D341Med (cell line): Measurements from ENCODE around the gene ECT2.
"Not testable (repeated sequence)": the region's sequence is repeated elsewhere in the genome, so short reads cannot be mapped to it uniquely, and the experiment has no call there.

Source experiments
- DNase-seq: peaks from one replicate; pipeline ENCODE4 v3.0.0; 2012; ENCODE audit warnings: low spot score

The ECT2 gene

DNA sequence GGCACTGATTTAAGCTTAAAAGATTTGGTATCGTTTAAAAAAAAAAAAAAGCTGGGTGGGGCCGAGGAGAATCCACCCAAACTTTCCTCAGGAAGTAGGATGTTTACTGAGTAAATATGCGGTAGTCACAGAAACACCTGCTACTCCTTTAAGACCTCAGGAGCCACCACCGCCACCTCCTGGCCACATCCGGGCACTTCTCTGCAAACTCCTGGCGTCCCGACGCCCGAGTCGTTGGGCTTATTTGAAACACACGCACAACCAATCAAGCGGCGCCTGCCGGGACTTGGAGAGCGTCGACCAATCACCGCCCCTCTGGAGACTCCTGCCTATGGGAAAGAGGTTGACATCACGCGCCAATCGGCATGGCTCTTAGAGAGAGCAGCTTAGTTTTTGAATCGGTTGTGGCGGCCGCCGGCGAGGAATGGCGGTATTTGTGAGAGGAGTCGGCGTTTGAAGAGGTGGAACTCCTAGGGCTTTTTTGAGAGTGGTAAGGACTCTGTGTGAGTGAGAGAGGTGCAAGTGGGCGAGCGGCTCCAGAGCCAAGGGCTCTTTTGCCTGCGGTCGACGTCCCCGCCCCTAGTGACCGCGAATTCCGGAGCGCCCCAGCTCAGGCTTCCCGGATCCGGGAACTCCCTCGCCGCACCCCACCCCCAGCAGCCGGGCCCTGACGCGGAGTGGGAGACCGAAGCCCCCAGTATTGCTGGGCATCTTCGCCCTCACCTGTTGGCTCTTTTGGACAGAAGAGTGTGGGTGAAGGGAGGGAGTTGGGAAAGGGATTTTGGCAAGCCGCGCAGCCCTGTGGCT lies at the start of gene ECT2:
TSS of gene ECT2 (plus strand) at position 359 of the 807 bp plus-strand sequence. CDS start 3,805 bp downstream, outside the sequence.
- peak; percentile 98 for DNase-seq

DNA sequence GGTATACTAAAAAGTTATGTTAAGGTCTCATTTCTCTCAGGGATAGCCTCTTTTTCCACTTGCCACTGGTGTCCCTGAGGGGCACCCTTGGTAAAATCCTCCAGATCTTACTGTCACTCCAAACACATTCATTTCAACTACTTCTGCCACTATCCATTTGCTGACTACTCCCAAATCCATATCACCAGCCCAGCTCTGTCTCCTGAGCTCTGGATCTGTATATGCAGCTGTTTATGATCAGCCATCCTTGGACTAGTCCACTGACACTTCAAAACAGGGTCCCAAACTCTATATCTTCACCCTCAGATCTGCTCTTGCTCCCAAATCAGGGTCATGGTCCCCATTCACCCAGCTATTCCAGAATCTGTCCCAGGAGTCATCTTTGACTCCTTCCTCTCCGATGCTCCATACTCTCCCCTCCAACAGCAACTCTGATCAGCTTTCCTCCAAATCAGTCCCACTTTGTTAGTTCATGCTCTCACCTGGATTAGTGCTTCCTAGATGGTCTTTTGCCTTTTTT lies 49.5 kb upstream of the ECT2 start:
- DNase-seq: no peak

- DNase-seq: no peak
Measured at GRCh38 chr3:172701751-172702150, 48.8 kb upstream of the ECT2 start.

- DNase-seq: no peak
Measured at GRCh38 chr3:172702256-172702655, 48.3 kb upstream of the ECT2 start.

GRCh38 chr3:172702731-172703130 lies 47.8 kb upstream of the ECT2 start:
- not testable (repeated sequence) for DNase-seq

GRCh38 chr3:172704001-172704400 lies 46.5 kb upstream of the ECT2 start:
- DNase-seq: no peak

GRCh38 chr3:172705170-172705569 lies 45.4 kb upstream of the ECT2 start:
- DNase-seq: no peak

DNA sequence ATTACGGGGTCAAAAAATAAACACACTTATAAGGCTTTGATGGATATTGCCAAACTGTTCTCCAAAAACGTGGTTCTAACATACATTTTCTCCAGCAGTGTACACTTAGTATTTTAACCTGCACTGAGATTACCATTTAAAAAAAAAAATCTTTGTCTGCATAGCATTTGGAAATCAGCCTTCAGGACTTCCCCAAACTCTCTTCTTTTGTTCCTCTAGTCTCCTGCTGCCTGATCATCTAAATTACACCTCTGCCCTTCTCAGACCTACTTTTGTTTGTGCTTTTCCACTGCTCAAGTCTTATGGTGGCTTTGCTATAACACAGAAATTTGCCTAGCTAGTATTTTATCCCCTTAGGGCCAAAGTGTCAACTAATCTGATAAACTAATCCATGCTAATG lies 43.5 kb upstream of the ECT2 start:
- no peak for DNase-seq

DNA sequence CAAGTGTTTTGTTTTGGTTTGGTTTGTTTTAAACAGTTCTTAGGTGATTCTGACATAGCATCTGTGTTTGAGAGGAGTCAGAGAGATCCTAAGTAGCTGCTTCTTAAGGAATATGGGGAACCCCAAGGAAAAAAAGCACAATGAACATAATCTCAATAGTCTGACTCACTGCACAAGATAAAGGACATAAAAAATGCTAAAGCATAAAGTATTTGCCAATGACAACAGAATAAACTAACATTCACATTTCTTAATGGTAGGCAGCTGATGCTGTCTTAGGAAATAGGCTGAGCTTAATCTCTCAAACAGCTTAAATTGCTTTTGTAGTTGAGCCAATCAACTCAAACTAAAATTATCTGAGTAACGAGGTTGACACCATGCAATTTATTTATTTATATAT lies 42.6 kb upstream of the ECT2 start:
- no peak for DNase-seq

DNA sequence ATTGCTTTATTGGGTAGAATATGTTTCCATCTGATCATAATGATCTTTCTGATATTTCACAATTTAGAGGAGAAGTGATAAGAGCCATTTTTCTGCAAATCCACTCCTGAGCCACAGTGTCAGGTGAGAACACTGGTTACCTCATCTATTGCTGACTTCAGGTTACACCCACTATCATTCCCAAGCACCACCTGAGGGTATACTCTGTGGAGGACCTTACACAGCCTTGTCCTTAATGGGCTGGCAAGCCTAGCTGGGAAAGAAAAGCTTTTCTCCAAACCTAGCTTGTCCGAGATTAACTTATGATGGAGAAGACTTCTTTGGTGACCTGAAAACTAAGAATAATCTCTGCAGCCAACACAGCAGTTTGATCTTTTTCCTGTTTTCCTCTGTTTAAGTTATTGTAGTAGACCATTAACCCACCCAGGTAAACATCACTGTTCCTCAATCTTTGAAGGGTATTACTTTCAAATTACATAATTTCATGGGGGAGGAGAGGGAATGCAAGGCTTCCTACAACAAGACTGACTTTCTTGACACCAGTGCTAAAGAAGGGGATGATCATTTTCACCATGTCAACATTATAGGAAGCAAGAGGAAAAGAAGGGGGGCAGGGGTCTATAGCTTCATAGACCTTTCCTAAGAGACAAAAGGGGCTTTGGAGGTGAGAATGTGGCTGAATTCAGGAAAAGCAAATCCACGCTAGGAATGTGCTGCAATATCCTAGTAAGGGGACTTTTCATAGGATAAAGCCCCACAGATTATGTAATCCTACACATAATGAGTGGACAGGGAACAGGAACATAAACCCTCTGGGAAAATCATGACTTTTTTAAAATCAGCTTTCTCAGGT lies 41.4 kb upstream of the ECT2 start:
- DNase-seq: no peak

DNA sequence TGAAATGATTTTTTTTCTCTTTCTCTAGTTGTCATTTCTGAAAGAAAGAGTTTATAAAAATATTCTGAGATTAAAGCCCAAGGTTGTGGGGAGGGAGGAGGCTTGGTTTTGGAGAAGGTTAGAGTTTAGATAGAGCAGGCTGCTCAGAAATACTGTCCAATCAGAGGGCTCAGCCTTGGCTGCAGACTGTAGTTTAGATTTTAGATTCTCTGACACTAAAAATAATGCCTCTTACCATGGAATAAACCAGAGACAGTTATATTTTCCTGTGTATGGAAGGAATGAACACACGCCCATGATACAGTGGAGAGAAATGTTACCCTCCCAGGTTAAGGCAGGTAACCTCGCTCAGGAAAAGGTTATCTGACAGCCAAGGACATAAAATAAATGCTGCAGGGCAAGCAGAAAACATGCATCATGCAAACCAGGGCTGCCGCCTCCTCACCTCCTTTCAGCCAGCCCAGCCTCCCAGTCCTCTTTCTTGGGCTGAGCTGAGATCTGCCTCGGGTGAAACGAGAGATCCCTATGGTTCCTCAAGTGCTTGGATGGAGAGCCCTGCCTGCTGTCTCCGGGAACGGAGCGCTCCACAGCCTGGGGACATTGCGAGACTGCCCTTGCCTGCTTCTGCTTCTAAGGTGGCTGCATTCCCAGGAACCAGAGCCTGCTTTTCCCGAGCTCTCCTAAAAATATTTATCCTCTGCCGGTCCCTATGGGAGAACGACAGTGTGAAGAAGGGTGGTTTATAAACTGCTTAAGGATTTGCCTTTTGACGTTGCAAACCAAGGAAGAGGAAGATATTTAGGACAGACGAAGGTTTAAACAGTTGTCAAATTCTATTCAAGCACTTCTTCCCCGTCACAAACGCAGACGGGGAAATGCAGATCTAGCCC lies 40.5 kb upstream of the ECT2 start:
- DNase-seq: peak; percentile 56

DNA sequence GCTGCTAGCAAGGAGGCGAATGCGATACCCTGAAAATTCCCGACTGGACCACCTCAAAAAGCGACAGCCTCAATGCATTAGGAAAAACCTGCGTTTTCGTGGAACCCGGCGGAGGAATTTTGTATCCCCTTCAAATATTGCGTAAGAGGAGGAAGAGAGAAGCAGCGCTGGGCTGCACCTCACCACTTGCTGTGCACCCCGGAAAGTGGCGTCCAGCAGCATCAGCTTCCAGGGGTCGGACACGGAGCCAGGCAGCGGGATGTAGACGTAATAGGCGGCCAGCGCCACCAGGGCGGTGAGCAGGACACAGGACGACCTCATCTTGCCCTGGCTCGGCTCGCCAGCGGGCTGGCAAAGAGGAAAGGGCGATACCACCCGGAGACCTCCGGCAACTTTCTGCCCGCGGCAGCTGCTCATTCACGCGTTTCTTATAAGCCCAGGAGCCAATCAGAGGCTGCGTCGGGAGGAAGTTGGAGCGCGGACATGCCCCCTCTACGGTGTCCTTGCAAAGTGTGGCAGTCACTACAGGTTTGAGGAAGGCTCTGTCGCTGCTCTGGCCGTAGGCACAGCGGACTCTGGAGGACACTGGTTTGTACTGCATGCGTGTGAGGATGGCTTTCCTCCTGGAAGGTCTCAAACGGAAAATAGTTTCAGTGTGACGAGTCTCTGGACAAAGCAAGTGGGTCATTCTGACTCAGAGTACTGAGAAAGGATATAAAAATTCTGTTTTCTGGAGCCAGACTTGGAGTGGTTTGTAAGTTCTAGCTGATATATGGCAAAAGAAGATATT lies 39.7 kb upstream of the ECT2 start, which contains the start of gene NCEH1:
TSS of gene NCEH1 (minus strand) at position 404 of the 790 bp plus-strand sequence. CDS start at position 321, 83 bp downstream.
- DNase-seq: peak; percentile 87

DNA sequence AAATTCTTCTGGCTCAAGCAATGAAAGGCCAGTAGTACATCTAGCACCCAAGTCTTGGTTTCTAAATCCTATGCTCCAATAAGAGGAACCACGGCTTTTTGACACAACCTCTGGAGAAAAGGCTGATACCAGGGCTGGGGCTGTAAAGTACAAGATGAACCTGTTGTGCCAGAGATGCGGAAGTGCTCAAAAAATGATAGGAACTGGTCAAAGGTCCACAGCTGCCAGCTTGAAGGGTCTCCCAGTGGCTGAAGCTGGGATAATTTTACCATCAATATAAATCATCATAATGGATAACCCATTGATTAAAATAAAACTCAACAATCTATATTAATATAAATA lies 39.1 kb upstream of the ECT2 start:
- no peak for DNase-seq

GRCh38 chr3:172713316-172713715 lies 37.2 kb upstream of the ECT2 start:
- DNase-seq: no peak

DNA sequence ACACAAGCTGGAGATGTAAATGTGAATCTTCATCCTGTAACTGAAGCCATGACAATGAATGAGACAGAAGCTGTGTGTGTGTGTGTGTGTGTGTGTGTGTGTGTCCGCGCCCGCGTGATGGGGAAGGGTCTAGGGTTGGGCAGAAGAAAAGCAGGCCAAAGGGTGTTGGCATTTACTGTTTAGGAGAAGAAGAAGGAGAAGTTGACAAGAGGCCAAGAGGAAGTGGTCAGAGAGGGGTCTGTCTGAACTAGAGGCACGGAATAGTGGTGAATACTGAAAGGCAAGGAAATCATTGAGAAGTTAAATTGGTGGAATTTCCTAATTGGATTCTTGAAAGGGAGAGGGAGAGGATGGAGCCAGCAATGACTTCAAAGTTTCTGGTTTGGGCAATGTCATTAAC lies 34.0 kb upstream of the ECT2 start:
- no peak for DNase-seq

DNA sequence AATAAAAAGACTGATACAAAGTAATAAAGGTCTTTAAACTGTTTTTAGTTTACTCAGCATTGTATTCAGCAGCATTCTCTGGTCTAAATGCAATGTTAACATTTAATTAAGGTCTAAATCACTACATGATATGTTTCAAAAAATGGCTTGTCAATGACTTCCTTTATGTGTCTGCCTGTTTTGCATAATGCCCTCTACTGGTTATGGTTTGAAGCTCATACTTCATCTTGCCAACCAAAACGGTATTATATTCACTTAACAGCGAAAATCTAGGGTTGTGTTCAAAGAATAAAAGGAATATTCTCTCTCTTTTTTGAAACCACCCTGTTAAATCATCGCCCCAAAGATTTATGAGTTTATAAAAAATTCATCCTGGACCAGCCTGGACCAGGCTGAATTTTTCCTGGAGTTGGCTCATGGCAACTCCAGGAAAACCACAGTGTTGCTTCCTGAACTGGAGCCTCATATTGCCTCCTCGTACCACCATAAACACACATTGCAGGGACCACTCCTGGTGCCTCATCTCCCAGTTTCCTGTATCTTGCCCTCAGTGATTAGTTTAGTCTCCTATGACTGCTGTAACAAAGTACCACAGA lies 32.9 kb upstream of the ECT2 start:
- no peak for DNase-seq

DNA sequence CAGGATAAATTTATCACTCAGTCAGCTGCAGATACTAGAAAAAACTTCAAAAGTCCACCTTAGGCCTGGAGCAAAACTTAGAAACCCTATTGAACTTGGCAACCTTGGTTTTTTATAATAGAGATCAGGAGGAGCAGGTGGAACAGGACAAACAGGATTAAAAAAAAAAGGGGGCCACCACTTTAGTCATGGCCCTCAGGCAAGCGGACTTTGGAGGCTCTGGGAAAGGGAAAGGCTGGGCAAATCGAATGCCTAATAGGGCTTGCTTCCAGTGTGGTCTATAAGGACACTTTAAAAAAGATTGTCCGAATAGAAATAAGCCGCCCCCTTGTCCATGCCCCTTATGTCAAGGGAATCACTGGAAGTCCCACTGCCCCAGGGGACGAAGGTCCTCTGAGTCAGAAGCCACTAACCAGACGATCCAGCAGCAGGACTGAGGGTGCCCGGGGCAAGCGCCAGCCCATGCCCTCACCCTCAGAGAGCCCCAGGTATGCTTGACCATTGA lies 27.9 kb upstream of the ECT2 start:
- DNase-seq: not testable (repeated sequence)

DNA sequence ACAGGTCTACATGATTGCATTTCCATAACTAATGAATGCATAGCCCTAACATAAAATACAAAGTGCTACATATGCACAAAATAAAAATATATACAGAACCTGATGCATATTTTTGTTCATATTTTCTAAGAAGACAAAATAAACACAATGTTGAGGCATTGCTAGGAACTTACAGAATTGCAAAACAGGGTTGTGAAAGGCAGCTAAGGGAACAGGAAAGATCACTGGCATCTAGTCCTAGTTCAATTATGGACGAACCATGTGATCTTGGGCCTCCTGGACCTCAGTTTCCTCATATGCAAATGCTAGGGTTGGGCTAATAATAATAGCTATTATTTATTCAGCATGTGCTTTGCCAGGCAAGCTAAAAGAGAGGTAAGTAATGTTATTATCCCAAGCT lies 24.1 kb upstream of the ECT2 start:
- no peak for DNase-seq

- DNase-seq: no peak
Measured at GRCh38 chr3:172735014-172735413, 15.5 kb upstream of the ECT2 start.

DNA sequence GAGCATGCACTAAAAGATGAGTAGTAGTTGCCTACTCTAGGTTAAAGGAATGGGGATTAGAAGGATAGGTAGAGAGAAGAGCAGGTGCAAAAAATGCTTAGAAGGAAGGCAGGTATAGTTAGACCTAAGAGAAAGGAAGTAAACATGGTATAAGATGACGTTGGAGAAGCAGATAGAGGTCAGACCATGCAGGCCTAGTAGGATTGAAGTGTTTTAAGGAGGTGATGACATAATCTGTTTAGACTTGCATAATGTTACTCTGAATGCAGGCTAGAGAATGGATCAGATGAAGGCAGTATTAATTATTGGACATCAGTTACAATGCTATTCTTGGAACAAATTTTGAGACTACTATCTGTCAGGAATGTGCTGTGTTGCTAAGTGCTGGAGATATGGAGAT lies 11.1 kb upstream of the ECT2 start:
- no peak for DNase-seq

DNA sequence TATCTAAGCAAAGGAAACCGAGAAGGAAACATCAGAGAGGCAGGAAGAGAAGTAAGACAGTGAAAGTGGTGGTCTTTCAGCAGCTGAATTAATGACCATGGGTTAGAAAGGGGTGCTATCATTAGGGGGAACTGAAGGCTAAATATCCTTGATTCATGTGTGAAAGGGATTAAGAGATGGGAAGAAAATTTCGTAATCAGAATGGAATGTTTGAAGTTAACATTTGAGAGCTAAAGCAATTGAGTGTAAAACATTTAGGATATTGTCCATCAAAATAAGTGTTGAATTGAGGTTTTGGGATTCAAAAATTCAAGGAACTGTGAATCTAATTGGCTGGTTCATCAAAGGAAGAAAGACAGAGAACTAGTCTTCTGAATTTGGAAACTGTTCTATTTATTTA lies 4.1 kb upstream of the ECT2 start:
- no peak for DNase-seq
